ENCODE measurements around the gene MLLT3.

GRCh38 chr9:20373263-20373662 lies 249.0 kb downstream of the MLLT3 start:
- TF ChIP-seq CTCF (conservative IDR thresholded peaks at IDR 0.05): no peak
- TF ChIP-seq EZH2 (IDR thresholded peaks at IDR 0.05; ENCODE audit: low read depth): no peak
